ENCODE results near the gene CSNK1G2. TPM values are rescaled to one million over a fixed set of nuclear protein-coding genes. Genes with fewer than 3 reads are reported as not detected.
"Not testable (repeated sequence)": the region's sequence is repeated elsewhere in the genome, so short reads cannot be mapped to it uniquely, and the experiment has no call there.

The CSNK1G2 gene
- total RNA-seq, 2 donors from 2014 or later = 55.5 to 92.4 TPM

GRCh38 chr19:1985588-1986356, 44.8 kb downstream of the CSNK1G2 start:
- peaks cover 60% of the 10 kb centered on the region for H3K36me3 ChIP-seq
- ATAC-seq (ENCODE audit: insufficient number of reproducible peaks, low FRiP score, low read depth) (no peak), DNase-seq (ENCODE audit: low spot score) (no peak)
- no peak for TF ChIP-seq CTCF (IDR thresholded peaks at IDR 0.05)
- H3K27me3 ChIP-seq (replicated peaks; ENCODE audit: insufficient read depth) = no peaks in the 10 kb centered on the region
- no peak overlapping the region for H3K4me3 ChIP-seq
- H3K4me1 ChIP-seq (ENCODE audit: control insufficient read depth in 1 of 2, low read depth in 2 of 2) = no peaks in the 10 kb centered on the region
- no peaks in the 10 kb centered on the region for H3K9me3 ChIP-seq
- H3K27ac ChIP-seq = no peak overlapping the region

GRCh38 chr19:1986357-1987162, 45.6 kb downstream of the CSNK1G2 start:
- ATAC-seq (ENCODE audit: insufficient number of reproducible peaks, low FRiP score, low read depth) = no peak
- Histone ChIP-seq H3K4me1 (ENCODE audit: control insufficient read depth in 1 of 2, low read depth in 2 of 2) (no peaks in the 10 kb centered on the region), H3K36me3 (peaks cover 61% of the 10 kb centered on the region), H3K9me3 (no peaks in the 10 kb centered on the region), H3K27ac (no peak overlapping the region), H3K27me3 (replicated peaks; ENCODE audit: insufficient read depth) (no peaks in the 10 kb centered on the region), H3K4me3 (no peak overlapping the region)
- TF ChIP-seq CTCF (IDR thresholded peaks at IDR 0.05) = no peak
- no peak for DNase-seq (ENCODE audit: low spot score)

- Histone ChIP-seq H3K27ac (no peak overlapping the region), H3K36me3 (peaks cover 57% of the 10 kb centered on the region), H3K9me3 (no peaks in the 10 kb centered on the region), H3K4me3 (no peak overlapping the region), H3K27me3 (replicated peaks; ENCODE audit: insufficient read depth) (no peaks in the 10 kb centered on the region), H3K4me1 (ENCODE audit: control insufficient read depth in 1 of 2, low read depth in 2 of 2) (no peaks in the 10 kb centered on the region)
- no peak for TF ChIP-seq CTCF (IDR thresholded peaks at IDR 0.05)
- DNase-seq (ENCODE audit: low spot score) (no peak), ATAC-seq (ENCODE audit: insufficient number of reproducible peaks, low FRiP score, low read depth) (no peak)
These were observed 46.5 kb downstream of the CSNK1G2 start for GRCh38 chr19:1987197-1988187.

GRCh38 chr19:1988464-1988863, 47.5 kb downstream of the CSNK1G2 start:
- DNase-seq (ENCODE audit: low spot score); H3K4me3 ChIP-seq; H3K27ac ChIP-seq; ATAC-seq (ENCODE audit: insufficient number of reproducible peaks, low FRiP score, low read depth); H3K4me1 ChIP-seq (ENCODE audit: control insufficient read depth in 1 of 2, low read depth in 2 of 2); H3K27me3 ChIP-seq (replicated peaks; ENCODE audit: insufficient read depth); H3K9me3 ChIP-seq: not testable (repeated sequence)
- peaks cover 61% of the 10 kb centered on the region for H3K36me3 ChIP-seq

- Histone ChIP-seq H3K4me3 (no peak overlapping the region), H3K4me1 (ENCODE audit: control insufficient read depth in 1 of 2, low read depth in 2 of 2) (no peaks in the 10 kb centered on the region), H3K36me3 (peaks cover 56% of the 10 kb centered on the region), H3K9me3 (no peaks in the 10 kb centered on the region), H3K27me3 (replicated peaks; ENCODE audit: insufficient read depth) (no peaks in the 10 kb centered on the region), H3K27ac (no peak overlapping the region)
- no peak for TF ChIP-seq CTCF (IDR thresholded peaks at IDR 0.05)
- ATAC-seq (ENCODE audit: insufficient number of reproducible peaks, low FRiP score, low read depth) (no peak), DNase-seq (ENCODE audit: low spot score) (no peak)
These were observed 48.7 kb downstream of the CSNK1G2 start for GRCh38 chr19:1989513-1990229.
